Measurements from ENCODE around the gene EVI5.
"Not testable (repeated sequence)": the region's sequence is repeated elsewhere in the genome, so short reads cannot be mapped to it uniquely, and the experiment has no call there.

Gene EVI5

GRCh38 chr1:92623187-92623778, 161.6 kb downstream of the EVI5 start:
- DNase-seq: peak; percentile 54
- in situ Hi-C loops (cut with MboI; ENCODE audit: low pct_unique_long_range_greater_than_20kb, low sequenced_read_pairs): loop anchor here (25.0 kb wide), 2 partner anchors 311 to 636 kb away; no protein-coding TSS in a partner anchor

DNA sequence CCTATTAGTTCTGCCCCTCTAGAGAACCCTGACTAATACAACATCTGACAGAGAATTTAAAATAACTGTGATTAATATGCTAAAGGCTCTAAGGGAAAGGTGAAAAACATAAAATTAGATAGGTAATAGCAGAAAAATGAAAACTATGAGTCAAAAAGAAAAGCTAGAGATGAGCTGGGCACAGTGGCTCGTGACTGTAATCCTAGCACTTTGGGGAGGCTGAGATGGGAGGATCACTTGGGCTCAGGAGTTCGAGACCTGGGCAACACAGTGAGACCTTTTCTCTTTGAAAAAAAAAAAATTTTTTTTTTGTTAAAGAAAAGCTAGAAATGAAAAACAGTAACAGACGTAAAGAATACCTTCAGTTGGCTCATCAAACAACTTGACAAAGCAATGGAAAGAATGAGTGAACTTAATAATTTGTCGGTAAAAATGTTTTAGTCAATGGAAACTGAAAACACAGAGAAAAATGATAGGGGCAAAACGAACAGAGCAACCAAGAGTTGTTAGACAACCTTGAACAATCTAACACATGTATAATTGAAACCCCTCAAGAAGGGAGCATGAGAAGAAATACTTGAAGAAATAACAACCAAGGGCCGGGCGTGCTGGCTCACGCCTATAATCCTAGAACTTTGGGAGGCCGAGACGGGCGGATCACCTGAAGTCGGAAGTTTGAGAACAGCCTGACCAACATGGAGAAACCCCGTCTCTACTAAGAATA, 165.3 kb downstream of the EVI5 start:
- DNase-seq: no peak
- in situ Hi-C loops (cut with MboI; ENCODE audit: low pct_unique_long_range_greater_than_20kb, low sequenced_read_pairs): loop anchor here (25.0 kb wide), 2 partner anchors 307 to 632 kb away; no protein-coding TSS in a partner anchor

DNA sequence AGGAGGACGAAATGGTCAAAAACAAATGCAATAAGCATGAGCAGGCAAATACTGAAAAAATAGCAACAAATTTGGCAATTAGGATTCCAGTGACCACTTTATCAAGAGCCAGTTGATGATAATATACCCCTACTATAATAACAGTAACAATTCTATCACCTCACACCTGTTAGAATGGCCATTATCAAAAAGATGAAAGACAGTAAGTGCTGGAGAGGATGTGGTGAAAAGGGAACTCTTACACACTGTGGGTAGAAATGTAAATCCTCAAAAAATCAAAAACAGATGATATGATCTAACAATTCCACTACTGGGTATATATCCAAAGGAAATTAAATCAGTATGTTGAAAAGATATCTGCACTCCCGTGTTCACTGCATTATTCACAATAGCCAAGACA, 183.9 kb downstream of the EVI5 start:
- DNase-seq: no peak
- in situ Hi-C loops (cut with MboI; ENCODE audit: low pct_unique_long_range_greater_than_20kb, low sequenced_read_pairs): loop anchor here (10.0 to 25.0 kb wide), 3 partner anchors 116 to 614 kb away; partner anchors contain the start of gene GFI1

DNA sequence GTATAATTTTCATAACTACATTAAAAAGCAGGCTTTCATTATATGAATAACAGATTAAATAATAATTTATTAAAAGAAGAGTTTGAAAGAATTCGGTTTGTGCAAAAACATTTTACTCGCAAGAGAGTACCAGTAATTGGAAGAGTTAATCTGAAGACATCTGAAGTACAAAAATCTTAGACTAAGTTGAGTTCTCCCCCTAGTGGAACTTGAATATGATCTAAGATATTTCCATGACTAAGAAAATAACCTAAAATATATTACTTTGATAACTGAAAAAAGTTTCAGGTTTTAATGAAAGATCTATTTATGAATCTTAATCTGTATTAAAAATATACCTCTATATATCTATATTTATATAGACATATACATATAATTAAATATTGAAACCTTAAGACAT, 185.7 kb downstream of the EVI5 start:
- DNase-seq: peak; percentile 37
- in situ Hi-C loops (cut with MboI; ENCODE audit: low pct_unique_long_range_greater_than_20kb, low sequenced_read_pairs): no loop called here

DNA sequence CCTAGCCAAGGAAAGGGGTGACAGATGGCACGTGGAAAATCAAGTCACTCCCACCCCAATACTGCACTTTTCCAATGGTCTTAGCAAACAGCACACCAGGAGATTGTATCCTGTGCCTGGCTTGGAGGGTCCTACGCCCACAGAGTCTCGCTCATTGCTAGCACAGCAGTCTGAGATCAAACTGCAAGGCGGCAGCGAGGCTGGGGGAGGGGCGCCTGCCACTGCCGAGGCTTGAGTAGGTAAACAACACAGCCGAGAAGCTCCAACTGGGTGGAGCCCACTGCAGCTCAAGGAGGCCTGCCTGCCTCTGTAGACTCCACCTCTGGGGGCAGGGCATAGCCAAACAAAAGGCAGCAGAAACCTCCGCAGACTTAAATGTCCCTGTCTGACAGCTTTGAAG, 195.5 kb downstream of the EVI5 start:
- not testable (repeated sequence) for DNase-seq

DNA sequence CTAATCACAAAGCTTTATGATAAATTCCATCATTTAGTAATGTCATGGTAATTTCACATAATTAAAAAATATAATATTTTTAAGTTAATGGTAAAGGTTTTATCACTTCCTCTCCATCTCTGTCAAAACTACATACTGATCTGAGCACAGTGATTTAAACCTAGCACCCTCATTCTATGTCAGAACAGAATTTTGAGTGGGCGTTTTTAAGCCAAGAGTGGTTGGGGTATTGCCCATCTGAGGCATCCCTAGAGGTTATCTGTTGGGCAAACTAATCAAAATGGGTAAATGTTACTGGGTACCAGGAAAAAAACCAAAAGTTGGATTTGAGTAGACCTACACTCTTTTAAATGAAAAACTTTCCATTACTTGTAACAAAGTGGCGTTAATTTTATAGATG, 197.5 kb downstream of the EVI5 start:
- in situ Hi-C loops (cut with MboI; ENCODE audit: low pct_unique_long_range_greater_than_20kb, low sequenced_read_pairs): no loop called here

More for the DNA sequence above, 195.5 kb downstream of the EVI5 start:
- in situ Hi-C loops (cut with MboI; ENCODE audit: low pct_unique_long_range_greater_than_20kb, low sequenced_read_pairs): not testable (repeated sequence)

GRCh38 chr1:92585831-92586230, 199.1 kb downstream of the EVI5 start:
- no peak for DNase-seq
- in situ Hi-C loops (cut with MboI; ENCODE audit: low pct_unique_long_range_greater_than_20kb, low sequenced_read_pairs): no loop called here

More for the DNA sequence above, 197.5 kb downstream of the EVI5 start:
- no peak for DNase-seq

DNA sequence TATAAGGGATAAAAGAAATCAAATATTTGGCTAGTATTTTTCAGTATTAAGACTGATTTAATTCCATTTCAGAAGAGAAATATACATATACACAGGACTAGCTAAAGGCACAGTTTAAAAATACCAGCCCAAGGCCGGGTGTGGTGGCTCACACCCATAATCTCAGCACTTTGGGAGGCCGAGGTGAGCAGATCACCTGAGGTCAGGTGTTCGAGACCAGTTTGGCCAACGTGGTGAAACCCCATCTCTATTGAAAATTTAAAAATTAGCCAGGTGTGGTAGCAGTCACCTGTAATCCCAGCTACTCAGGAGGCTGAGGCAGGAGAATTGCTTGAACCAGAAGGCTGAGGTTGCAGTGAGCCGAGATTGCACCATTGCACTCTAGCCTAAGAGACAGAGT, 200.1 kb downstream of the EVI5 start:
- DNase-seq; in situ Hi-C loops (cut with MboI; ENCODE audit: low pct_unique_long_range_greater_than_20kb, low sequenced_read_pairs): not testable (repeated sequence)

DNA sequence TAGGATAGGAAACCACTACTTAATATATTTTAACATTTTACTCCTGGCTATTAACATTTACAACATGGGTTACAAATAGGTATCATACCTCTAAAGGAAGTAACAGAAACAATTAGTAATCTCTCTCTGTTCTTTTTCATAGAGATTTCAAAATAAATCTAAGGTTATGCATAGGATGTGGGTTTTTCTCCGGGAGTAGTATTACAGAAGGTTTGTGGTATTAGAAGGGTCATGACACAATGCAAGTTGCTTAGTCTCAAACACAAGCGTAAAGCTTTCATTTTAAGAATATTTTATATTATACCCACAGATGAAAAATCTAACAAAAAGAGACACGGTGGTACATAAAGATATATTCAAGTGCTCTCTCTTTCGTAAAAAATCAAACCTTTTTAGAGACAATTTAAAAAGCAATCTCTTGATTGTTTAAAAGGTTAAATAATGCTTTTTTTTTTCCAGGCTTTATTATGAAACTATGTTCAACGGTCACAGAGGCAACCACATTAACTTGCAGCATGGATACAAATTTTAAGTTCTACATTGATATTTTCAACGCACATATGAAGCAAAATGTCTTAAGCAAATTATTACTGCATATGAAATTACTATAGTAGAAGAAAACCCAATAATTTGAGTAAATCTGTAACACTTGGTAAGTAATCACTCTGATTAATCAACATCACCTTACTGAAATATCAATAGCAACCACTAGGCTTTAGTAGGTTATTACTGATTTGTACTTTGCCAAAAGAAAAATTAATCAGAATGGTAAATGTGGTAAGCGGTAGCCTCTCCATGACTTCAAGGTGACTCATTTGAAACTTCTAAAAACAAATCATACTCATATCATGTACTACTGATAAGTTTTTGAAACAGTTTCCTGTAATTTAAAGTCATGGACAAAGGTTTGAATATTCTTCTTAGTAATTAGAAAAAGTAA, 200.8 kb downstream of the EVI5 start:
- in situ Hi-C loops (cut with MboI; ENCODE audit: low pct_unique_long_range_greater_than_20kb, low sequenced_read_pairs): no loop called here
- DNase-seq: peak; percentile 22

DNA sequence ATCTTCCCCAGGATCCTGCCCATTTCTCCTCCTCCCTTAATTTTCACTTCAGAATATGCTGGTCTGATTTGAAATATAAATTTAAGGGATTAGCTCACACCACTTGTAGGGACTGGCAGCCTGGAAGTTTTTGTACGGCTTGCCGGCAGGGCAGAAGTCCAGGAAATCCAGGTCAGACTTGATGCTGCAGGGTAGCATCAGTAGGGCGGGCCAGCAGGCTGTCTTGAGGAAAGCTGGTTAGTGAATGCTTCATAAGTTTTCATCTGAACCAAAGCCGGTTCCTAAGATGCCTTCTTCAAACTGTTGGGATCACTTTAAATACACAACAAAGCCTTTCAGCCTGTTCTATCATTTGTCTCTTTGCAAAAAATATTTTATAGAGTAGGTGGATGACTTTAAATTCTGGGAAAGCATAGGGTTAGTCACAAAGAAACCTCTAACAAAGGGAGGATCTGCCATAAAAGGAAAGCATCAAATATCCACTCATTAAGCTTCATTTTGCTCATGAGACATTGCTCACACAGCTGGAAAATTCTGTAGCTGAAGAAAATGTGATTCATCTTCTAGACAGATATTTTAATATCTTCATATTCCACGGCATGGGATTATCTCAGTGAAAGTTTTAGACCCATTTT, 207.5 kb downstream of the EVI5 start:
- in situ Hi-C loops (cut with MboI; ENCODE audit: low pct_unique_long_range_greater_than_20kb, low sequenced_read_pairs): no loop called here
- no peak for DNase-seq

- DNase-seq: no peak
These were observed 209.8 kb downstream of the EVI5 start for GRCh38 chr1:92575123-92575522.

DNA sequence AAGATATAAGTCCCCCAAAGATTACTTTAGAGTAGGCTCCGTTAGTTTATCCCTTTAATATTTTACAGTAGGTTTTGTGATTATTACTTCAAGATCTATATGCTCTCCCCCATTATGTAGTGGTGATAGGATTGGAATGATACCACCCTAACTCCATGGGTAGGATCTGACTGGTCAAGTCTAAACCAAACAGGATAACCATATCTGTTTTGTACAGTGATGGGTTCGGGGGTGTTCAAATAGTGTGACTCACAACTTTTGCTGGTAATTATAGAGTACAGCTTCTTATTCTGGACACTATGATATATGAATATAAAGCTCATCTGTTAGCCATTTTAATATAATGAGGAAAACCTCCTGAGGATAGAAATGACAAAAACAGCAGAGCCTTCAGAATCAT, 212.4 kb downstream of the EVI5 start:
- DNase-seq: no peak
- in situ Hi-C loops (cut with MboI; ENCODE audit: low pct_unique_long_range_greater_than_20kb, low sequenced_read_pairs): no loop called here

More at GRCh38 chr1:92575123-92575522, 209.8 kb downstream of the EVI5 start:
- in situ Hi-C loops (cut with MboI; ENCODE audit: low pct_unique_long_range_greater_than_20kb, low sequenced_read_pairs): no loop called here

- no peak for DNase-seq
- in situ Hi-C loops (cut with MboI; ENCODE audit: low pct_unique_long_range_greater_than_20kb, low sequenced_read_pairs): no loop called here
These were observed 213.3 kb downstream of the EVI5 start for GRCh38 chr1:92571578-92571977.

- in situ Hi-C loops (cut with MboI; ENCODE audit: low pct_unique_long_range_greater_than_20kb, low sequenced_read_pairs): no loop called here
- no peak for DNase-seq
These were observed 217.6 kb downstream of the EVI5 start for GRCh38 chr1:92567211-92567868.

GRCh38 chr1:92563457-92564216, 221.3 kb downstream of the EVI5 start:
- no peak for DNase-seq
- in situ Hi-C loops (cut with MboI; ENCODE audit: low pct_unique_long_range_greater_than_20kb, low sequenced_read_pairs): no loop called here

DNA sequence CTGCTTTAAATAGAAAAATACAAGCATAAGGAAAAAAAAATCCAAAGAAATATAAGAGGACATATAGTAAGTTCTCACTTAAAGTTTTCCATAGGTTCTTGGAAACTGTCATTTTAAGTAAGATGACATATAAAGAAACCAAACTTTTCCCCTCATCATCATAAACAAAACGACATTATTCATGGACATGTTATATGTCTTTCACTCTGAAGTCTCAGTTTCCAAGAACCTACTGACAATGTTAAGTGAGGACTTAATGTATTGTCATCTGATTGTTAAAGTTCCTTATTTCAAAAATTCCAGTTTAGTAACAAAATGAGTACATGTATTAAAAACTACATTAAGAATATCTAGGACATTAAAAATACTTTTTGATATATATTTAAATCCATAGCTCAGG, 228.6 kb downstream of the EVI5 start:
- in situ Hi-C loops (cut with MboI; ENCODE audit: low pct_unique_long_range_greater_than_20kb, low sequenced_read_pairs): no loop called here
- no peak for DNase-seq

DNA sequence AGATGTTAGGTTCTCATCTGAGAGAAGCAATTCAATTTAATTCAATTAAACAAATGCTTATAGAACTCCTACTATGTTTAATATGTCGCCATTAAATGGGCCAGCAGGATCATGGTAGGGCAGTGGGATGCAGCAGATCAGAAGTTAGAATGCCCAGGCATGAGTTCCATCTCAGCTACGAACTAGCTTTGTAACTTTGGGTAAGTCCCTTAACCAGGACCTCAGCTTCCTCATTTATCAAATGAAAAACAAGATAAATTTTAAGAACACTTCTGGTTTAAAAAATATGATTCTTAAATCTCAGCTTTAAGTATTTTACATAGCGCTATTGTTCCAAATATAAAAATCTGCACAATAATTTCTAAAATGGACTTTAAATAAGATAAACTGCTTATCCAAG, 230.7 kb downstream of the EVI5 start:
- in situ Hi-C loops (cut with MboI; ENCODE audit: low pct_unique_long_range_greater_than_20kb, low sequenced_read_pairs): no loop called here
- no peak for DNase-seq

- DNase-seq: no peak
- in situ Hi-C loops (cut with MboI; ENCODE audit: low pct_unique_long_range_greater_than_20kb, low sequenced_read_pairs): no loop called here
These were observed 233.0 kb downstream of the EVI5 start for GRCh38 chr1:92551916-92552315.

Data from KBM-7 (cell line).